NCI-H1105 (cell line): Measurements from ENCODE around the gene PLSCR2.
"Not testable (repeated sequence)": the region's sequence is repeated elsewhere in the genome, so short reads cannot be mapped to it uniquely, and the experiment has no call there.

Source experiments
- DNase-seq: peaks from one replicate; lab custom pipeline; 2025; lab: John Stamatoyannopoulos, UW

Gene PLSCR2

DNA sequence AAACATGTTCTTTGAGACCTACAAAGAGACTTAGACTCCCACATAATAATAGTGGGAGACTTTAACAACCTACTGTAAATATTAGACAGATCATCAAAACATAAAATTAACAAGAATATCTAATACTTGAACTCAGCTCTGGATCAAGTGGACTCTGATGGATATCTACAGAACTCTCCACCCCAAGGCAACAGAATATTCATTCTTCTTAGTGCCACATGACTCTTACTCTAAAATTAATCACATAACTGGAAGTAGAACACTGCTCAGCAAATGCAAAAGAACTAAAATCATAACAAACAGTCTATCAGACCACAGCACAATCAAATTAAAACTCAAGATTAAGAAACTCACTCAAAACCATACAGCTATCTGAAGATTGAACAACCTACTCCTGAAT lies 15.9 kb upstream of the PLSCR2 start:
- DNase-seq: no peak

DNA sequence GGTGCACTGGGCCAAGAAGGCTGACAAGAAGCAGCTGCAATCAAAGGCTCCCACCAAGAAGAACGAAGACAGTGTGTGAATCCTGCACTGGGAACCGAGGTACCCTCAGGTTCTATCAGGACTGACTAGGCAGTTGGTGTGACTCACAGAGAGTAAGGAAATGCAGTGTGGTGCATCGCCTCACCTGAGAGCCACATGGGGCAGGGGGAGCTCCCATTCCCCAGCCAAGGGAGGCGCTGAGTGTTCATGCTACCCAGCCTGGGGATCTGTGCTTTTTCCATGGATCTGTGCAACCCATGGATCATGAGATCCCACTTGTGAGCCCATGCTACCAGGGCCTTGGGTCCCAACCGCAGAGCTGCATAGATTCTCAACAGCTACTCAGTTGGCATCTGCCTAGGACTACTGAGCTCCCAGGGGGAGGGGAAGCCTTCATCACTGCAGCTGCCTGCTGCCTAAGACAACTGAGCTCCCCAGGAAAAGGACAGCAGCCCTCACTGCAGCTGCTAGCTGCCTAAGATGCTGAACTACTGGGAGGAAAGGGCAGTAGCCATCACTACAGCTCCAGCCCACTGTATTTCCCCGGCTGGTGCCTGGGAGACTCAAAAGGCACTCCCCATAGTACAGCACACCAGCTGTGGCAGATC lies 6.9 kb upstream of the PLSCR2 start:
- DNase-seq: no peak

DNA sequence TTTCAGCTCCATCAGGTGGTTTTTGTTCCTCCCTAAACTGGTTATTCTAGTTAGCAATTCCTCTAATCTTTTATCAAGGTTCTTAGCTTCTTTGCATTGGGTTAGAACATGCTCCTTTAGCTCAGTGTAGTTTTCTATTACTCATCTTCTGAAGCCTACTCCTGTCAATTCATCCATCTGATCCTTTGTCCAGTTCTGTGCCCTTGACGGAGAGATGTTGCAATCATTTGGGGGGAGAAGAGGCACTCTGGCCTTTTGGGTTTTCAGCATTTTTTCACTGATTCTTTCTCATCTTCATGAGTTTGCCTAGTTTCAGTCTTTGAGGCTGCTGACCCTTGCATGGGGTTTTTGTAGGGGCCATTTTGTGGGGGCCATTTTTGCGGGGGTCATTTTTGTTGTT lies 5.6 kb upstream of the PLSCR2 start:
- not testable (repeated sequence) for DNase-seq

DNA sequence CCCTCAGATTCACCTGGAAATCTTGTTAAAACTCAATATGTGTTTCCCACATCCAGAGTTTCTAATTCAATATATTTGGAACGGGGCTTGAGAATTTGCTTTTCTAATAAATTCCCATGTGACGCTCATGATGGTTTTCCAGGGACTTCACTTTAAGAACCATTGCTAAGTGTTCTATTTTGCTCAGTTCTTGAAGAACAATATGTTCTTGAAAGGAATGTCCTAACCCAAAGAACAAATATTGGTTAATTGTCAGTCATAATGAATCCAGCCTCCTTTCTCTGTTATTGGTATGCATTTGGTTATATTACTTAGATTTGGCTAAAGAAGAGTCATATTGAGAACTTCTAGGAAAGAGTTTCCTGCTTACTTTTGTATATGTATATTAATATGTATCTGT lies 4.4 kb upstream of the PLSCR2 start:
- DNase-seq: no peak

DNA sequence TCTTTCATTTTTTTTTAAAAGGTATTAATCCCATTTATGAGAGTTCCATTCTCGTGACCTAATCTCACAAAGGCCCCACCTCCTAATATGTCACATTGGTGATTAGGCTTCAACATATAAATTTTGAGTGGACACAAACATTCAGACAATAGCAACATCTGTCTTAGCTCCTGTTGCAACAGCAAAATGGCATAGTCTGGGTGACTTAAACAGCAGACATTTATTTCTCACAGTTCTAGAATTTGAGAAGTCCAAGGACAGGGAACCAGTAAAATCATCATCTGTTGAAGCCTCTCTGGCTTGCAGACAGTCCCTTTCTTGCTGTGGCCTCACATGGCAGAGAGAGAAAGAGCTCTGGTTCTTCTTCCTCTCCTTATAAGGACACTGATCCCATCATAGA lies 3.2 kb upstream of the PLSCR2 start:
- DNase-seq: no peak

DNA sequence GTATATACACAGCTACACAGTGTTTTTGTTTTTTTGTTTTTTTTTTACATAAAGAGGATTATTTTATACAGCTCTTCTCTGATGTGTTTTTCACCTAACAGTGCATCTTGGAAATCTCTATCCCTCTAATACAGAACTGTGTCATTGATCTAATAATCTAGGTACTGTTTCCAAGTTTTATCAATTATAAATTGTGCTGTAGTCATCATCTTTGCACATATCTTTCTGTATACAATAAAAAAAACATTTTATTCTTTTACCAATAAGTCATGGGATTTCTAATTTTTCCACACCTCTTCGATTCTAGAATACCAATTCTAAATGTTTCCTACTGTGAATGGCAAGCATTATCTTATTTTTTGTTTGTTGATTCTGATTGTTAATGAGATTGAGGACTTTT lies 1.7 kb upstream of the PLSCR2 start:
- no peak for DNase-seq

DNA sequence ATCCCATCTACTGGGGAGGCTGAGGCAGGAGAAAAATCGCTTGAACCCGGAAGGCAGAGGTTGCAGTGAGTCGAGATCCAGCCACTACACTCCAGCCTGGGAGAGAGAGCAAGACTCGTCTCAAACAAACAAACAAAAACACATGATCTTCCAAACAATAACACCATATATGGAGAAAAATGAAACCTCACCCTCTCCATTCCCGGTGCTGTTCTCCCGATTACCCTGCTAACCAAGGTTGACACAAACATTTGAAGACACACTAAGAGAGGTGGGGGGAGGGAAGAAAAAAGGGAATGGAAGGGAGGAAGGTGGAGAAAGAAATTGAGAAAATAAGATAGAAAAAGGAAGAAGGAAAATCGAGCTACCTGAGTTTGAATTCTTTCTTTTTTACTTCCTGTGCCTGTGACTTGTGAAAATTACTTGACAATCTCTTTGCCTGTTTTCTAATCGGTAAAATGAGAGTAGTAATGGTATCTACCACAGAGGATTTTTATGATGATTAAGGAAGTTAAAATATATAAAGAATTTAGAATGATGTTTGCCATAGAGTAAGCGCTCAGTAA lies 1.1 kb upstream of the PLSCR2 start:
- DNase-seq: no peak

DNA sequence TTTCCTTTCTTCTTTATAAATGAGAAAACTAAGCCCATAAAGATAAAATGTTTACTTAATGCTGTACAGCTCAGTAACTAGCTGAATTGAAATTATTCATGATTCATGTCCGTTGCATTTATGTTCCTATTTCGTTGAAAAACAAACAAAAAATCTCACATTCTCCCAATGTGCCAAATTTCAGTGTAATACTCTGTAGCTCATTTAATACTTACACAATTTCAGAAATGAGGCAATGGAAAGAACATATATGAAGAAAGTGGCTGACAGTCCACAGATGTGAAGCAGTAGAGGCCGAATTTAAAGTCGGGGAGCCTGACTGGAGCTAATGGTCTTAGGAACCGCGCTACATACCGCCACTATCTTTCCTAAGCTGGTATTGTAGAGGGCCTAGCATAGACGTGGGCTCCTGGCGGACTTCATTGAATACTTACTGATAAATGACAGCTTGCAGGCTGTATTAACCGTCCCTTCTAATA lies 651 bp downstream of the PLSCR2 start:
- no peak for DNase-seq

DNA sequence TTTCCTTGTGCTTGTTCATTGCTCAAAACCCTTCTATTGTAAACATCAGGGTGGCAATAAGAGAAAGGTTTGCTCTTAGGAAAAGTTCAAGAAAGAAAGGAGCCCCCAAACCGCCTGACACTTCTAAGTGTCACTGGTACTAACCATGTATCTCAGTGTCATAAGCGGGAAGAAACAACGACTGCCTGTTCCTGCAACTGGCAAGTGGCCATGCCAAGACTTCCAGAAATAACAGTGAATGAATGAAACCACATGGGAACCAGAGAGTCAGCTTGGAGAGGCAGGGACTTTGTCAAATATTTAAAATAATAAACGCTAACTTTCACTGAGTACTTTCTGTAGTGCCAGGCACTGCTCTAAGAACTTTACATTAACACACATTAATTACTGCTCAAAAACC lies 1.1 kb downstream of the PLSCR2 start:
- no peak for DNase-seq

DNA sequence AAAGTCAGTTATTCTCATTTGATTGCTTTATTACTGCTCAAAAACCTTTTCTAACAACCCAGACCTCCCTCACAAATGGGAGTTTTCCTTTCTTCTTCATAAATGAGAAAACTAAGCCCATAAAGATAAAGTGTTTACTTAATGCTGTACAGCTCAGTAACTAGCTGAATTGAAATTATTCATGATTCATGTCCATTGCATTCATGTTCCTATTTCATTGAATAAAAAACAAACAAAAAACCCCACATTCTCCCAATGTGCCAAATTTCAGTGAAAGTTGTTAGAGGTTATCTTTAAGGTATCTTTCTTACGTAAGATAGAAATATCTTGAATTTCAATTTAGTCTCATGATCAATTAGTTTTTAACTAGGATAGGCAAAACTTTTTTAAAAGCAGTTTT lies 2.8 kb downstream of the PLSCR2 start:
- no peak for DNase-seq

DNA sequence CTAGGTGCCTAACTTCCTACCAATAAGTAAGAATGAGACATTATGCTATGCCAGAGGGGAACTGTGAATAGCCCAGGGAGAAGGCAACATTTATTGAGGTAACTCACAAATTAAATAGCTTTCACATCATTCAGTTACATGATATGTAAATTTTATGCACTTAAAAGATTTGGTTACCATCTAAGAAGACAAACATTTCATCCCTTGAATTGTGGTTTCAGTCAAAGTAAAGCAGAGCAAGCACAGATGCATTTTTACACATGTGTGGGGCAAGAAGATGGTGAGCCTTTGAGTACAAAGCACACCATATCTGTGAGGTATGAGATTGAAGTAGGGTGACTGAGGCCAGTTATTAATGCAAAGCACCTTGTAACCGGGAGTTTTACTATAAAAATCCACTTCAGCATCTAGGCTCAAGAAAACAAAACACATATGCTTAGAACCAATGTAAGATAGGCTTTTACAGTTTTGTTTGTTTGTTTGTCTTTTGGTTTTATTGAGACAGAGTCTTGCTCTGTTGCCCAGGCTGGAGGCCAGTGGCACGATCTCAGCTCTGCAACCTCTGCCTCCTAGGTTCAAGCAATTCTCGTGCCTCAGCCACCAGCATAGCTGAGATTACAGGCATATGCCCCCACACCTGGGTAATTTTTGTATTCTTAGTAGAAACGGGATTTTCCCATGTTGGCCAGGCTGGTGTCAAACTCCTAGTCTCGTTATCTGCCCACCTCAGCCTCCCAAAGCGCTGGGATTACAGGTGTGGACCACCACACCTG lies 3.5 kb downstream of the PLSCR2 start:
- DNase-seq: no peak

DNA sequence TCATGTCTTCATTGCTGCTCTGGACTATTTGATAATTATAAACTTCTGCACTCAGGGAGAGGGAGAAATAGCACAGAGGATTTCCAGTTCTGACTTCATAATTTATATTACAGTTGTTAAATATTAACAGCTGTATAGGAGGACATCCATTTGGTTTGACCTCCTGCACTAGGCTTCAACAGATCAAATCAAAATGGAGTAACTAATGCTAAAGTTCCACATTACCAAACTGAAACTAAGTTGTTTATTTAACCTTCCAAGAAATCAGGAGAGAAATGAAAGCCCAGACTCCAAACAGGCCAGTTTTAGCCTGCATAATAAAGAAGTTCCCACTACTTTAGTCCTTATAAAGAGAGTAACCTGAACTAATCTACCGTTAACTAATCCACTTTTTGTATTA lies 4.6 kb downstream of the PLSCR2 start:
- DNase-seq: no peak

DNA sequence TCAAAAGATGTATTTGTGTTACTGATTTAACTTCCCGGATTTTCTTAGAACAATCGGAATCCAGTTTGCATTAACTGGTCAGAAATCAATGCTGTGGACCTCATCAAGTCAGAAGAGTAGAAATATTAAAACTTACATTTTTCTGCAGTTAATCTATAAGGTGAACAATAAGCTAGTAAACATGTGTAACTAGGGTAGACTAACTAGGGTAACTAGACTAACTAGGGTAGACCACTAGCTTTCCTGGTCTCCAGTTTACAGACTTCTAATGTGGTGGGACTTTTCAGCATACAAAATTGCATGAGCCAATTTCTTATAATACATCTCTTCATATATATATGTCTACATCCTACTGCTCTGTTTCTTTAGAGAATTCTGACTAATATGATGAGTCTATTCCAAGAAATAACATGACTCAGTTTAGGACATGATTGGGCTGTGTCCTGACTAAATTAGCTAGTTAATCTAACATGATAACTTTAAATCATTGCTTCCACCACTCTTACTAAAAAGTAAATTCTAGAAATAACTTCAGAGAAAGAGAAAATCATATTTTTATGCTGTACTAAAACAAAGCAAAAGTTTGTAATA lies 5.3 kb downstream of the PLSCR2 start:
- no peak for DNase-seq

DNA sequence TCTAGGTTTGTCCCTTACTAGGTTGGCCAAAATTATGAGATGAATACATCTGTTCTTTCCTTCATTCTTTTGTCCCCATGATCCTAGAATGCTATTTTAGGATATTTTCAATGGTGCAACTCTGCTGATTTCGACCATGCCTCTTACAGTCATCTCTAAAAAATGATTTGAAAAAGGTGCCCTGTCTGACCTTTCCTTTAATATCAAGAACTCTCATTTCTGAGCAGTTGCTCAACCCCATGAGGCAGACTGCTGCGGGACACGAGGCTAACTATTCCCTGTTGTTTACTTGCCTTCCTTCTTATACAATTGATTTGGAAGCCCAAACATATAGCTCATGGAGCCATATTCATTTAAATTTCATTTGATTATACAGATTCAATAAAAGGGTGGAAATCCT lies 14.6 kb downstream of the PLSCR2 start:
- DNase-seq: no peak

DNA sequence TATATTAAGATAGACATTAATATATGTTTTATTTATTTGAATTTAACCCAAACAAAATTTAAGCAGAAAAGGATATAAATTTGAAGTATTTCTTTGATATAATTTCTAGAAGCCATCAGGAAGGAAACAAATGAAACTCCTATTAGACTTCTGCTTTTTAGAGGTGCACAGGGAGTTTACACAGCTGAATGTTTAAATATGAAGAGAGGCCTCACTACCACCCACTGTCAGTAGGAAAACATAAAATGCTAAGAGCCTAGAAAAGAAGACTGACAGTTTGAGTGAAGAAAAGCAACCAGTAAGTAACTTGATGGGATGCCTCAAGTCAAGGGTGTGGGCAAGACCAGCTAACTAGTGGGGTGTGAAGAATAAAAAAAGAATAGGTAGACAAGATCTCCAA lies 19.7 kb downstream of the PLSCR2 start:
- no peak for DNase-seq

DNA sequence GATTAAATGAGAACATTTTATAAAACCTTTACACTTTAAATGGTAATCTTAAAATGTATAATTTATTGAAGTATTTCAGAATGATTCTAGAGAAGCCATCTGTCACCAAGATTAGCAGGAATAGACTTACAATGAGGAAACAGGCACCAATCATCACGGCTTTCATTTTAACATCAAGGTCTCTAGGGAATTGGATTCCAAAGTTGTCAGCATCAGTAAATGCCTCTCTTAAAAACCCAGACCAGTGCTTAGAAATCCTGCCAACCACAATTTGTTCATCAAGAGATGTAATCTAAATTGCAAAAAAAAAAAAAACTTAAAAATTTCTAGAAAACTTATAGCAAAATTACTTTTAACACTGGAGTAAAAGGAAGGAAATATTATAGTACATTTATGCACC lies 20.3 kb downstream of the PLSCR2 start:
- DNase-seq: no peak

DNA sequence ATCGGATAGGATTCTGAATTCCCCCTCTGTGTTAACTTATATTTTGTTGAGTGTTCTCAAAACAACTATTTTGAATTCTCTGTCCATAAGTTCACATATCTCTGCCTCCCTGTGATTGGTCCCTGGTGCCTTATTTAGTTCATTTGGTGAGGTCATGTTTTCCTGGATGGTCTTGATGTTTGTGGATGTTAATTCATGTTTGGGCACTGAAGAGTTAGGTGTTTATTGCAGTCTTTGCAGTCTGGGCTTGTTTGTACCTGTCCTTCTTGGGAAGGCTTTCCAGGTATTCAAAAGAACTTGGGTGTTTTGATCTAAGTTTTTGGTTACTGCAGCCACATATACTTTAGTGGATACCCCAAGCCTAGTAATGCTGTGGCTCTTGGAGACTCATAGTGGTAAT lies 23.3 kb downstream of the PLSCR2 start:
- no peak for DNase-seq

DNA sequence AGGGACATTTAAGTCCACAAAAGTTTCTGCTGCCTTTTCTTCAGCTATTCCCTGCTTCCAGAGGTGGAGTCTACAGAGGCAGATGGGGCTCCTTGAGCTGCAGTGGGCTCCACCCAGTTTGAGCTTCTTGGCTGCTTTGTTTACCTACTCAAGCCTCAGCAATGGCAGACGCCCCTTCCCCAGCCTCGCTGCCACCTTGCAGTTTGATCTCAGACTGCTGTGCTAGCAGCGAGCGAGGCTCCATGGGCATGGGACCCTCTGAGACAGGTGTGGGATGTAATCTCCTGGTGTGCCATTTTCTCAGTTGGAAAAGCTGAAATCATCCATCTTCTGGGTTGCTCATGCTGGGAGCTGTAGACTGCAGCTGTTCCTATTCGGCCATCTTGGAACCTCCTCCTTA lies 29.1 kb downstream of the PLSCR2 start:
- not testable (repeated sequence) for DNase-seq

DNA sequence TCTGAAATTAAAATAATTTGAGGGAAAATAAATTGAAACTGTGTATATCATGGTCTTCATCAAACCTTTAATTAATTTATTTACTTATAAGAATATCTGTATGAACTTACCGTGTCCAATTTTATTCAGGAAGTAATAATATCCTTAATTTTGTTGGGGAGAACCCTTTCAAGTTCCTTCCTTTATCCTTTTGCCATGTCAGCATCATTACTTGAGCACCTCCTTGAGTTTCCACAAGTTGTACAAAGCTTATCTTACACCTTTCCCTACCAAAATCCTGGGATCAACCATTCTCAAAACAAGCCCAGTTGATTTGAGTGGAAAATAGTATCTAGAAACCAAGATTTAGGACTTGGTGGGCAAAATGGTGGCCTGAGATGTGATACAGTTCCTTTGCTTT lies 37.3 kb downstream of the PLSCR2 start:
- DNase-seq: no peak

DNA sequence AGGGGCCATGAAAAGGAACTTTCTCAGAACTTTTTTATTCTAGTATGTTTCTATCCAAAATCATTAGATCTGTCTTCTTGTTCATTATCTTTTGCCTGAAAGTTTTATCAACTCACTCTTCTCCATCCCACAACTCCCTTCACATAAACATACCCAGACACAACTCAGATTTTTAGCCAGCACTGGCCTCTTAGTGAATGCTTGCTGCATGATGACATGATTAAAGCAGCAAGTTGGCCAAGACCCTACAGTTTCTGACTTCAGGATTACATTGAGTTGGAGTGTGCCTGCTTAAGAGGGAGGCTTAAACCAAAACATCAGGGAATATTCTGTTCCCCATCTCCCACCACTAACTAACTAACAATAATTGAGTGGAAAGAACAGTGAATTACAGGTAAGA lies 38.1 kb downstream of the PLSCR2 start:
- no peak for DNase-seq

DNA sequence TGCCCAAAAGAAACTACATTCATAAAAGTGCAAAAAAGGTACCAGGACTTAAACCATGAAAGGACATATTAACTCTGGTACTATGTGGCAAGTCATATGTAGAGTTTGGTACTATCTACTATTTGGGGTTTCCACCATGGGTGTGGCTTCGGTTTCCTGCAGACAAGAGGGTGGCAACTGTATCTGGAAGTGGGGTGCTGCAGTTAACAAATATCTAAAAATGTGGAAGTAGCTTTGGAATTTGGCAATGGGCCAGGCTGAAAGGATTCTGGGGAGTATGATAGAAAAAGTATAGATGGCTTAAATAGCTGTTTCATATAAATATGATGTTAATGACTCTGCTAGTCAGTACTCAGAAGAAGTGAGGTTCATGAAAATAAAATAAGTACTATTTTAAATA lies 44.0 kb downstream of the PLSCR2 start:
- no peak for DNase-seq

DNA sequence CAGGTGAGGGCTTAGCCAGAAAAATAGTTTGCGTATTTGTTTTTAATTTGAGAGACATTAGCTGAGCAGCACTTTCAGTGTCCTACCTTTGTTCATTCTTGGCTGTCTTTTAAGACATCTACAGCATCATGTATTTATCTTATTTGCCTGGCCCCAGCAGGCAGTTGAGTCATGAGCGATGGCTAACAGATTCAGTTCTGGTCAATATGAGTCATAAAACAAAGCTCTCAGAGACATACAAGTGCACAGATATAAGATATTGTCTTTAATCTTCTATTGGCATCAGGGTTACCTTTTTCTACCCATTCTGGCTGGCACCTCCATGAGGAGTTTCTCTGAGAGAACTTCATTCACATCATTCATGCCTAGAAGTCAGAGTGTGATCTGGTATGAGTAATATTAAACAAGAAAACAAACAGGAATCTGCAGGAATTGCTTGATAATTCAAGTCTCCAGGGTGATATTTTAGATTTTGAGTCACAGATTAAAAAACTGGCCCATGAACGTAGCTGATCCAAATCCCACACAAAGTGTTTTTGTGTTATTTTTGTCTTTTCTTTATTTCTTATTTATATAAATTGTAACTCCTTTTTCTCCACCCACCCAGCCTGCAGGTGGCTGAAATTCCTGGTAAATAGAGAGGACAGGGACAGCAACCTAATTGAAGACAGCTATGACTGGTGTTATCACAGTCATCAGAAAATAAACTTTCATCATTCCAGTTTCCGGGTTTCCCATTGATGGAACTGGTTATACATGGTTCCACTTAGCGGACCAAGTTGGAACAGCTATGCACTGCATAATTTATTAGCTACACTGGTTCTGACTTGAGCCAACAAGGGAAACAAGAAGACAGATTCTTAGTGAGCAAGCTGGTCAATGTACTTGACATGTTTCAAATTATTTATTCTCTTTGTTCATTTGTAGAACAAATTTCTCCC lies 47.3 kb downstream of the PLSCR2 start:
- no peak for DNase-seq
